ENCODE data around the gene GALNT17. TPM values are rescaled to one million over a fixed set of nuclear protein-coding genes. Genes with fewer than 3 reads are reported as not detected.

Gene GALNT17
- polyA plus RNA-seq, 1 donor from 2014 or later = 15.7 TPM

DNA sequence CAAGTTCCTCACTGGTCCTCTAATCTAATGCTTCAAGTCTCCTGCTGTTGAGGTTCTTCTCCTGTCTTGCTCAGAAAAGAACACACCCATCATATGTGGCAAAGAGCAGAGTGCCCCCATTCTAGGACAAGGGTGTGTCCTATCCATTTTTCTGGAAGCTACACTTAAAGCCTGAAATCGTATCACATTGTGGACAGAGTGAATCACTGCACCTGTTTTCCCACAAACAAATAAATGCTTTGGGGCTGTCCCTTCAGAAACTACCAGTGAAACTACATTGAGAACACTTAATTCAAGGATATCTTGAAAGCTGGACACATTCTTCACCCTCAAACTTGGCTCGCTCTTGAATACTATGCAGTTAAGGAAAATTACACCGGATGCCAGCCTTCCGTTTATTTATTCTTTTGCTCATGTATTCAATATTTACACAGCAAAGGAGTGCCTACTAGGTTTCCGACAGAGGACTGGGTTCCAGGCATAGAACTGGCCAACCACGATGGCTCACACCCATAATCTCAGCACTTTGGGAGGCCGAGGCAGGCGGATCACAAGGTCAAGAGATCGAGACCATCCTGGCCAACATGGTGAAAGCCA is 473.0 kb downstream of the GALNT17 start:
- no peaks in the 10 kb centered on the region for H3K79me2 ChIP-seq (replicated peaks; ENCODE audit: insufficient read depth, low read length)

DNA sequence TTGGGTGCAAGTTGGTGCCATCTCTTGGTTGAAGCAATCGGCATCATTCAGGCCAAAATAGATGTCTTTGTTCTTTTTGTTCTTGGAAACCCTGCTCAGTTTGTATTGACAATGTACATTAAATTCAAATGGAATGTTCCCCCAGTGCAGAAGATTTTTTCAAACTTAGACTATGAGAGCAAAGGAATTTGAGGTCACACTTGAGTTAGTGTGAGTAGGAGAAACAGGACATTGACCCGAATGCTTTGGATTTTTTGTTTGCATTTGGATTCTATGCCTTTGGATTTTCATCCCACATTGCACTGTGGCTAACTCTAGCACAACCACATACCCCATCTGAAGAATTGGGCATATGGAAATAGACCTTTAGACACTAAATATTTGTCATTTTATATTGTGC is 480.0 kb downstream of the GALNT17 start:
- H3K9me2 ChIP-seq (ENCODE audit: insufficient read depth, low read length) = no peaks in the 10 kb centered on the region
- no peaks in the 10 kb centered on the region for H3K79me2 ChIP-seq (replicated peaks; ENCODE audit: insufficient read depth, low read length)
- TF ChIP-seq, protein P1, sequence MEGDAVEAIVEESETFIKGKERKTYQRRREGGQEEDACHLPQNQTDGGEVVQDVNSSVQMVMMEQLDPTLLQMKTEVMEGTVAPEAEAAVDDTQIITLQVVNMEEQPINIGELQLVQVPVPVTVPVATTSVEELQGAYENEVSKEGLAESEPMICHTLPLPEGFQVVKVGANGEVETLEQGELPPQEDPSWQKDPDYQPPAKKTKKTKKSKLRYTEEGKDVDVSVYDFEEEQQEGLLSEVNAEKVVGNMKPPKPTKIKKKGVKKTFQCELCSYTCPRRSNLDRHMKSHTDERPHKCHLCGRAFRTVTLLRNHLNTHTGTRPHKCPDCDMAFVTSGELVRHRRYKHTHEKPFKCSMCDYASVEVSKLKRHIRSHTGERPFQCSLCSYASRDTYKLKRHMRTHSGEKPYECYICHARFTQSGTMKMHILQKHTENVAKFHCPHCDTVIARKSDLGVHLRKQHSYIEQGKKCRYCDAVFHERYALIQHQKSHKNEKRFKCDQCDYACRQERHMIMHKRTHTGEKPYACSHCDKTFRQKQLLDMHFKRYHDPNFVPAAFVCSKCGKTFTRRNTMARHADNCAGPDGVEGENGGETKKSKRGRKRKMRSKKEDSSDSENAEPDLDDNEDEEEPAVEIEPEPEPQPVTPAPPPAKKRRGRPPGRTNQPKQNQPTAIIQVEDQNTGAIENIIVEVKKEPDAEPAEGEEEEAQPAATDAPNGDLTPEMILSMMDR (IDR thresholded peaks at IDR 0.05; ENCODE audit: poor library complexity, severe bottlenecking) = no peak
- TF ChIP-seq EP300 (conservative IDR thresholded peaks at IDR 0.05; ENCODE audit: poor library complexity, severe bottlenecking) (no peak), POLR2AphosphoS5 (IDR thresholded peaks at IDR 0.05) (no peak), MXI1 (conservative IDR thresholded peaks at IDR 0.05; ENCODE audit: poor library complexity, severe bottlenecking) (no peak), RAD21 (conservative IDR thresholded peaks at IDR 0.05) (no peak), TAF1 (IDR thresholded peaks at IDR 0.05; ENCODE audit: low read depth) (no peak)
- TF ChIP-seq, protein P2, sequence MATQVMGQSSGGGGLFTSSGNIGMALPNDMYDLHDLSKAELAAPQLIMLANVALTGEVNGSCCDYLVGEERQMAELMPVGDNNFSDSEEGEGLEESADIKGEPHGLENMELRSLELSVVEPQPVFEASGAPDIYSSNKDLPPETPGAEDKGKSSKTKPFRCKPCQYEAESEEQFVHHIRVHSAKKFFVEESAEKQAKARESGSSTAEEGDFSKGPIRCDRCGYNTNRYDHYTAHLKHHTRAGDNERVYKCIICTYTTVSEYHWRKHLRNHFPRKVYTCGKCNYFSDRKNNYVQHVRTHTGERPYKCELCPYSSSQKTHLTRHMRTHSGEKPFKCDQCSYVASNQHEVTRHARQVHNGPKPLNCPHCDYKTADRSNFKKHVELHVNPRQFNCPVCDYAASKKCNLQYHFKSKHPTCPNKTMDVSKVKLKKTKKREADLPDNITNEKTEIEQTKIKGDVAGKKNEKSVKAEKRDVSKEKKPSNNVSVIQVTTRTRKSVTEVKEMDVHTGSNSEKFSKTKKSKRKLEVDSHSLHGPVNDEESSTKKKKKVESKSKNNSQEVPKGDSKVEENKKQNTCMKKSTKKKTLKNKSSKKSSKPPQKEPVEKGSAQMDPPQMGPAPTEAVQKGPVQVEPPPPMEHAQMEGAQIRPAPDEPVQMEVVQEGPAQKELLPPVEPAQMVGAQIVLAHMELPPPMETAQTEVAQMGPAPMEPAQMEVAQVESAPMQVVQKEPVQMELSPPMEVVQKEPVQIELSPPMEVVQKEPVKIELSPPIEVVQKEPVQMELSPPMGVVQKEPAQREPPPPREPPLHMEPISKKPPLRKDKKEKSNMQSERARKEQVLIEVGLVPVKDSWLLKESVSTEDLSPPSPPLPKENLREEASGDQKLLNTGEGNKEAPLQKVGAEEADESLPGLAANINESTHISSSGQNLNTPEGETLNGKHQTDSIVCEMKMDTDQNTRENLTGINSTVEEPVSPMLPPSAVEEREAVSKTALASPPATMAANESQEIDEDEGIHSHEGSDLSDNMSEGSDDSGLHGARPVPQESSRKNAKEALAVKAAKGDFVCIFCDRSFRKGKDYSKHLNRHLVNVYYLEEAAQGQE (IDR thresholded peaks at IDR 0.05; ENCODE audit: borderline replicate concordance) = no peak
- H3K36me3 ChIP-seq (ENCODE audit: insufficient read depth, low read length) = no peaks in the 10 kb centered on the region
- no peaks in the 10 kb centered on the region for H3K27me3 ChIP-seq (ENCODE audit: insufficient read depth, low read depth, low read length)
- H3K4me2 ChIP-seq (ENCODE audit: low read length) = no peak overlapping the region
- H3K4me3 ChIP-seq (ENCODE audit: low read length) = no peak overlapping the region
- no peak overlapping the region for H3K27ac ChIP-seq (ENCODE audit: low read length)
- no peaks in the 10 kb centered on the region for H4K20me1 ChIP-seq (ENCODE audit: insufficient read depth)
- no peaks in the 10 kb centered on the region for H3K9me3 ChIP-seq (ENCODE audit: low read length)
- H3F3A ChIP-seq (ENCODE audit: insufficient read depth, low read length, poor library complexity, severe bottlenecking) = no peaks in the 10 kb centered on the region
- no peak overlapping the region for H2AFZ ChIP-seq (ENCODE audit: low read depth, low read length)
- no peak overlapping the region for H3K9ac ChIP-seq (ENCODE audit: low read length)

More for the DNA sequence above, 473.0 kb downstream of the GALNT17 start:
- TF ChIP-seq MXI1 (conservative IDR thresholded peaks at IDR 0.05; ENCODE audit: poor library complexity, severe bottlenecking) (no peak), EP300 (conservative IDR thresholded peaks at IDR 0.05; ENCODE audit: poor library complexity, severe bottlenecking) (no peak), SMC3 (conservative IDR thresholded peaks at IDR 0.05; ENCODE audit: poor library complexity) (no peak)
- TF ChIP-seq, protein P1 (IDR thresholded peaks at IDR 0.05; ENCODE audit: poor library complexity, severe bottlenecking) = no peak
- Histone ChIP-seq H4K20me1 (ENCODE audit: insufficient read depth) (no peaks in the 10 kb centered on the region), H2AFZ (ENCODE audit: low read depth, low read length) (no peak overlapping the region), H3K9ac (ENCODE audit: low read length) (no peak overlapping the region), H3F3A (ENCODE audit: insufficient read depth, low read length, poor library complexity, severe bottlenecking) (no peaks in the 10 kb centered on the region), H3K27ac (ENCODE audit: low read length) (no peak overlapping the region), H3K4me2 (ENCODE audit: low read length) (no peak overlapping the region), H3K9me3 (ENCODE audit: low read length) (no peaks in the 10 kb centered on the region), H3K27me3 (ENCODE audit: insufficient read depth, low read depth, low read length) (no peaks in the 10 kb centered on the region), H3K36me3 (ENCODE audit: insufficient read depth, low read length) (no peaks in the 10 kb centered on the region), H3K4me3 (ENCODE audit: low read length) (no peak overlapping the region), H3K9me2 (ENCODE audit: insufficient read depth, low read length) (no peaks in the 10 kb centered on the region)

All from neural cell (in vitro differentiated cells).